Suprapubic skin (tissue), 4 donors: Measurements from ENCODE around the gene ANO2.

Experiments
- POLR2A ChIP-seq, 2 donors: fragments of 450-650 bp; IDR thresholded peaks; one replicate each; pipeline ENCODE4 v1.6.1; 2017; ENCODE audit warnings: antibody characterized with exemption in 2 of 2, mild to moderate bottlenecking in 2 of 2, moderate library complexity in 2 of 2
- POLR2AphosphoS5 ChIP-seq, 3 donors: sonication (generic); formaldehyde crosslinking; IDR thresholded peaks; one replicate each; pipeline ENCODE4 v1.6.1; 2017; ENCODE audit warnings: antibody characterized with exemption in 3 of 3
- TF ChIP-seq, protein P1 (sequence below), 2 donors: fragments of 200-600 bp in 1 of 2; fragments of 450-650 bp in 1 of 2; sonication (generic) in 1 of 2; IDR thresholded peaks; one replicate each; pipeline ENCODE4 v1.5.1; 2016 to 2019; ENCODE audit warnings: antibody characterized with exemption in 2 of 2, mild to moderate bottlenecking in 1 of 2, moderate library complexity in 1 of 2

DNA sequence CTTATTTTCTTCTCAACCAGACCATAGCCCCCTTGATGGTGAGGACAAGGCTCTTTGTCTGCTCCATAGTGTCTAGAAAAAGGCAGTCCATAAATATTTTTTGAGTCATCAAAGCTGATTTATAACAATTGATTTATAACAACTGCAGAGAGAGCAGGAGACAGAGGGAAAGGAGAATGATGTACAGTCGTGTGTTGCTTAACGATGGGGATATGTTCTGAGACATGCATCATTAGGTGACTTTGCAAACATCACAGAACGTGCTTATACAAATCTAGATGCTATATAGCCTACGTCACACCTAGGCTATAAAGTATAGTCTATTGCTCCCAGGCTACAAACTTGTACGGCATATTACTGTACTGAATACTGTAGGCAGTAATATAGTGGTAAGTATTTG lies 369.8 kb downstream of the ANO2 start:
- TF ChIP-seq, protein P1, sequence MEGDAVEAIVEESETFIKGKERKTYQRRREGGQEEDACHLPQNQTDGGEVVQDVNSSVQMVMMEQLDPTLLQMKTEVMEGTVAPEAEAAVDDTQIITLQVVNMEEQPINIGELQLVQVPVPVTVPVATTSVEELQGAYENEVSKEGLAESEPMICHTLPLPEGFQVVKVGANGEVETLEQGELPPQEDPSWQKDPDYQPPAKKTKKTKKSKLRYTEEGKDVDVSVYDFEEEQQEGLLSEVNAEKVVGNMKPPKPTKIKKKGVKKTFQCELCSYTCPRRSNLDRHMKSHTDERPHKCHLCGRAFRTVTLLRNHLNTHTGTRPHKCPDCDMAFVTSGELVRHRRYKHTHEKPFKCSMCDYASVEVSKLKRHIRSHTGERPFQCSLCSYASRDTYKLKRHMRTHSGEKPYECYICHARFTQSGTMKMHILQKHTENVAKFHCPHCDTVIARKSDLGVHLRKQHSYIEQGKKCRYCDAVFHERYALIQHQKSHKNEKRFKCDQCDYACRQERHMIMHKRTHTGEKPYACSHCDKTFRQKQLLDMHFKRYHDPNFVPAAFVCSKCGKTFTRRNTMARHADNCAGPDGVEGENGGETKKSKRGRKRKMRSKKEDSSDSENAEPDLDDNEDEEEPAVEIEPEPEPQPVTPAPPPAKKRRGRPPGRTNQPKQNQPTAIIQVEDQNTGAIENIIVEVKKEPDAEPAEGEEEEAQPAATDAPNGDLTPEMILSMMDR (IDR thresholded peaks at IDR 0.05) = no peak
- TF ChIP-seq POLR2AphosphoS5 (IDR thresholded peaks at IDR 0.05) (no peak), POLR2A (IDR thresholded peaks at IDR 0.05) (no peak)
